ENCODE measurements around the gene CCDC27.

CCDC27 gene

GRCh38 chr1:3783651-3784474, 31.6 kb downstream of the CCDC27 start:
- no peak for DNase-seq (ENCODE audit: extremely low spot score)
- CTCF ChIA-PET, result interaction anchor here (1.3 to 2.3 kb wide), 4 partner anchors 8 to 23 kb away, joined by 3 to 13 read pairs (median 6); no protein-coding TSS in a partner anchor
- TF ChIP-seq CTCF (IDR thresholded peaks at IDR 0.05; ENCODE audit: control extremely low read depth, extremely low read depth, low read depth, missing control alignments), result no peak
- POLR2A ChIA-PET, result no interaction called here

GRCh38 chr1:3785045-3785444, 32.8 kb downstream of the CCDC27 start:
- no peak for DNase-seq (ENCODE audit: extremely low spot score)
- ChIA-PET POLR2A (no interaction called here), CTCF (interaction anchor here (0.9 to 2.3 kb wide), 6 partner anchors 9 to 25 kb away, joined by 3 to 13 read pairs (median 4); partner anchors contain the start of gene LRRC47)
- no peak for TF ChIP-seq CTCF (IDR thresholded peaks at IDR 0.05; ENCODE audit: control extremely low read depth, extremely low read depth, low read depth, missing control alignments)

- ChIA-PET CTCF (interaction anchor here (0.9 to 2.3 kb wide), 6 partner anchors 8 to 25 kb away, joined by 3 to 13 read pairs (median 4); partner anchors contain the start of gene LRRC47), POLR2A (no interaction called here)
- DNase-seq (ENCODE audit: extremely low spot score), result no peak
- peak; percentile 32 for TF ChIP-seq CTCF (IDR thresholded peaks at IDR 0.05; ENCODE audit: control extremely low read depth, extremely low read depth, low read depth, missing control alignments)
Measured at GRCh38 chr1:3785456-3786157, 33.4 kb downstream of the CCDC27 start.

GRCh38 chr1:3786468-3787348, 34.5 kb downstream of the CCDC27 start:
- no peak for DNase-seq (ENCODE audit: extremely low spot score)
- ChIA-PET CTCF (interaction anchor here (1.3 to 1.7 kb wide), 4 partner anchors 9 to 43 kb away, joined by 3 to 10 read pairs (median 6); partner anchors contain the start of gene LRRC47), POLR2A (no interaction called here)
- no peak for TF ChIP-seq CTCF (IDR thresholded peaks at IDR 0.05; ENCODE audit: control extremely low read depth, extremely low read depth, low read depth, missing control alignments)

- ChIA-PET CTCF (interaction anchor here (1.3 to 1.7 kb wide), 4 partner anchors 9 to 42 kb away, joined by 3 to 10 read pairs (median 6); partner anchors contain the start of gene LRRC47), POLR2A (no interaction called here)
- DNase-seq (ENCODE audit: extremely low spot score), result peak; percentile 18
- no peak for TF ChIP-seq CTCF (IDR thresholded peaks at IDR 0.05; ENCODE audit: control extremely low read depth, extremely low read depth, low read depth, missing control alignments)
Measured at GRCh38 chr1:3787349-3787715, 35.1 kb downstream of the CCDC27 start.

Measured in GM10248 (cell line).